ENCODE results near the gene BCDIN3D.
A peak's percentile ranks its signal among the peaks of the same experiment; 100 is the strongest.

BCDIN3D gene

DNA sequence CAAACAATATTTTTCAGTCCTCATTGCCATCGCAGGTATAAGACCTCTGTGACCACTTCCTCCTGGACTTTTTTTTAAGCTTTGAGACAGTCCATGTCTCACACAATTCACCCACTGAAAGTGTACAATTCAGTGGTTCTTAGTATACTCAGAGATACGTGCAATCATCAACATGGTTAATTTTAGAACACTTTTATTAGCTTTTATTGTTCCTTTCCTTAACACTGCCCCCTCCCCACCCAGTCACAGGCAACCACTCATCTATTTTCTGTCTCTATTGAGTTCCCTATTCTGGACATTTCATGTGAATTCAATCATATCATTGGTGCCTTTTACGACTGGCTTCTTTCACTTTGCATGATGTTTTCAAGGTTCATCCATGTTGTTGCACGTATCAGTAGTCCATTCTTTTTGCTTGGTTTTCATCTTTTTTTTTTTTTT, 30.9 kb downstream of the BCDIN3D start:
- Histone ChIP-seq H3K9me3 (ENCODE audit: control insufficient read depth, insufficient read depth, low read depth, low read length) (no peaks in the 10 kb centered on the region), H3K9ac (ENCODE audit: low read length) (no peak overlapping the region), H3K27me3 (ENCODE audit: control insufficient read depth, insufficient read depth, low read length) (no peaks in the 10 kb centered on the region), H3K36me3 (ENCODE audit: control insufficient read depth, insufficient read depth, low read length) (no peaks in the 10 kb centered on the region; the same call in 1 of the 2 replicates), H3K4me1 (ENCODE audit: control insufficient read depth, insufficient read depth, low read length) (peaks cover 31% of the 10 kb centered on the region), H3K4me3 (ENCODE audit: low read depth, low read length) (no peak overlapping the region), H3K27ac (ENCODE audit: low read depth, low read length) (no peak overlapping the region)

DNA sequence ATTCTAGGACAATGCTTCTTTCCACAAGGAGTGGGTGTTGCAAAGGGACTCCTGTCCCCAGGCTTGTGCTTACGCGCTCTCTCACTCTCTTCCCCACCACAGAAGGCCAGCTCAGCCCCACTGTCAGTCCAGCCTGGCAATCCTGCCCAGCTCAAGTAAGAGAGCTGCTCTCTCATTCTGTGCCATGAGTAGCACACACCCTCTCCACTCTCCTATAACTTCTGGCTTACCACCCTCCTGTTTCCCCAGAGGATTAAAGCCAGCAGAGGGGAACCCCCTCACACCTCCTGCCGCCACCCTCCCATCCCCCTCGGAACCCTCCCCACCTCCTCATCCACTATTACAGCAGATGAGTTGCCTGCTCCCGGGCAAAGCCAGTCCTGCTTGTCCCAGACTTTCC, 31.8 kb downstream of the BCDIN3D start:
- Histone ChIP-seq H3K36me3 (ENCODE audit: control insufficient read depth, insufficient read depth, low read length) (no peaks in the 10 kb centered on the region), H3K4me1 (ENCODE audit: control insufficient read depth, insufficient read depth, low read length) (peaks cover 33% of the 10 kb centered on the region), H3K9me3 (ENCODE audit: control insufficient read depth, insufficient read depth, low read depth, low read length) (no peaks in the 10 kb centered on the region), H3K27ac (ENCODE audit: low read depth, low read length) (no peak overlapping the region), H3K9ac (ENCODE audit: low read length) (no peak overlapping the region), H3K27me3 (ENCODE audit: control insufficient read depth, insufficient read depth, low read length) (no peaks in the 10 kb centered on the region), H3K4me3 (ENCODE audit: low read depth, low read length) (no peak overlapping the region)

DNA sequence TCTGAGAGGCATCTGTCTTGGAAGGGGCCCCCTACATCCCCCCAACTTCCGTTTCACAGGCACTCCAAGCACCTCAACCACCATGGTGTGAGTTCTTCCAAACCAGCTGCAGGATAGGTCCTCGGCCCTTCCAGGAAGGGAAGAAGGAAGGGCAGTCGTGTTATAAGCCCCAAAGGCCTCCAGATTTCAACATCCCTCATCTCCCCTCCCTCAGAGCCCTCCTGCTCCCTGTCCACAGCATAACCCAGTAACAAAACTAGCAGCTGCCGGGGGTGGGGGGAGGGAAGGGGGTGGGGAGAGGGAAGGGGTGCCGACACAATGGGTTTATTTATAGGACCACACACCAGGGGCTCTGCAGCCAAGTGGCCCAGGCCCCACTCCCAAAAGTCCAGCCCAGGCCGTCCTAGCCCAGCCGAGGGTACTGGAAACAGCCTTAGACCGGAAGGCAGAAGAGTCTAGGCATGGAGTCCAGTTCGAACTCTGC, 33.0 kb downstream of the BCDIN3D start:
- Histone ChIP-seq H3K27me3 (ENCODE audit: control insufficient read depth, insufficient read depth, low read length) (no peaks in the 10 kb centered on the region), H3K27ac (ENCODE audit: low read depth, low read length) (peak overlapping the region; percentile 59; the same call in 1 of the 2 replicates), H3K36me3 (ENCODE audit: control insufficient read depth, insufficient read depth, low read length) (peaks cover 12% of the 10 kb centered on the region), H3K9ac (ENCODE audit: low read length) (peak overlapping the region; percentile 43), H3K9me3 (ENCODE audit: control insufficient read depth, insufficient read depth, low read depth, low read length) (no peaks in the 10 kb centered on the region), H3K4me1 (ENCODE audit: control insufficient read depth, insufficient read depth, low read length) (peaks cover 33% of the 10 kb centered on the region), H3K4me3 (ENCODE audit: low read depth, low read length) (no peak overlapping the region)

DNA sequence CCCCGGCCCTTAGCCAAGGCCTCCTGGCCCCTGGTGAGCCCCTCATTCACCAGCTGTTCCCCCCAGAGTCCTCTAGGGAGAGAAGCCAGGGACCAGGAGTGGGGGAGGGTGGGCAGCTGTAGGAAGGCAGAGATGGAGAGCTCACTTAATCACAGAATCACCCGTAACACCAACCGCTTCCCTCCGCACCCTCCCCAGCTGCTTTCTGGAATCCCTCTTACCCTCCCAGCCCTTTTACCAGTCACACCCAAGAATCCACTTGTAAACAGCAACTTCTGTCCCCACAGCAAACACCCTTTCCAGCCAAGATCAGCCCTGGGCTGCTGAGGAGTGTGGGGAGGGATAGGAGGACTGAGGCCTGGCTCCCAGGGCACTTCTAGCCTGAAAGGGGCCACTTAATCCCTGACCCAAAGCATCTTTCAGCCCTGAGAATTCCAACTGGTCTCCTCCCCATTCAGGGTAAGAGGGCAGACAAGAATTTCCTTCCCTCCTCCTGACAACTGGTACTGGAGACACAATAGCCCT, 33.5 kb downstream of the BCDIN3D start:
- peak overlapping the region; percentile 43 for H3K9ac ChIP-seq (ENCODE audit: low read length)
- H3K4me3 ChIP-seq (ENCODE audit: low read depth, low read length), result no peak overlapping the region
- no peaks in the 10 kb centered on the region for H3K9me3 ChIP-seq (ENCODE audit: control insufficient read depth, insufficient read depth, low read depth, low read length)
- H3K36me3 ChIP-seq (ENCODE audit: control insufficient read depth, insufficient read depth, low read length), result peaks cover 16% of the 10 kb centered on the region
- H3K4me1 ChIP-seq (ENCODE audit: control insufficient read depth, insufficient read depth, low read length), result peaks cover 33% of the 10 kb centered on the region
- no peaks in the 10 kb centered on the region for H3K27me3 ChIP-seq (ENCODE audit: control insufficient read depth, insufficient read depth, low read length)
- H3K27ac ChIP-seq (ENCODE audit: low read depth, low read length), result peak overlapping the region; percentile 59; the same call in 1 of the 2 replicates

DNA sequence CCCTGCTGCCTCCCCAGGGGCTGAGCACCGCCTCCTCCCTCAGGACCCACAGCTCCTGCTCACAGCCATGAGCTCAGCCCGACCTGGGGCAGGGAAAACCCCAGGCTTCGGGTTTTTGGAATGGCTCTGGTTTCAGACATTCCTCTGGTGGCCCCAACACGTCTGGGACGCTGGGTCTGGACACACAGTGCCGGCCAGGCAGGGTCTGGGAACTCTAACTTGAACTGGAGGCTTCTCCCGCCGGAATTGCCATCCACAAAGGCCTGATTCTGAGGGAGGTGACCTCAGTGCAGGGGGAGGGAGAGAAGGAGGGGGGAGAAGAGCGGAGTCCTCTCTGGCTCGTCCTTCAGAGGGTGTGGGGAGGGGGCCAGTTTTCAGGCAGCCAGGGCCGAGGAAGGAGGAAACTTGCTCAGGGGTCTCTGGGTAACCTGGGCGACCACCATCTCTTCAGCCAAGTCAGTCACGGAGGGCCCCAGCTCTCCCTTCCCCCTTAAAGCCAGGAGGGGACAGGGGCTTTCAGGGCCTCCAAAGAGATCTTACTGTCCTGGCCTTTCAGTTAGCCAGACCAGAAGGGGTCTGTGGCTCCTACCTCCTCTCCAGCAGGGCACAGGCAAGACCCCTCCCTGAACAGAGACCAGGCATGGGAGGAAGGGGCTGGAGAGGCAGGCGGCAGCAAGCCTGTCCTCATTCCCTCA, 34.1 kb downstream of the BCDIN3D start:
- peaks cover 21% of the 10 kb centered on the region for H3K36me3 ChIP-seq (ENCODE audit: control insufficient read depth, insufficient read depth, low read length)
- H3K4me3 ChIP-seq (ENCODE audit: low read depth, low read length), result no peak overlapping the region
- H3K4me1 ChIP-seq (ENCODE audit: control insufficient read depth, insufficient read depth, low read length), result peaks cover 33% of the 10 kb centered on the region
- H3K27me3 ChIP-seq (ENCODE audit: control insufficient read depth, insufficient read depth, low read length), result no peaks in the 10 kb centered on the region
- no peaks in the 10 kb centered on the region for H3K9me3 ChIP-seq (ENCODE audit: control insufficient read depth, insufficient read depth, low read depth, low read length)
- H3K27ac ChIP-seq (ENCODE audit: low read depth, low read length), result peak overlapping the region; percentile 59; the same call in 1 of the 2 replicates
- peak overlapping the region; percentile 43 for H3K9ac ChIP-seq (ENCODE audit: low read length)

DNA sequence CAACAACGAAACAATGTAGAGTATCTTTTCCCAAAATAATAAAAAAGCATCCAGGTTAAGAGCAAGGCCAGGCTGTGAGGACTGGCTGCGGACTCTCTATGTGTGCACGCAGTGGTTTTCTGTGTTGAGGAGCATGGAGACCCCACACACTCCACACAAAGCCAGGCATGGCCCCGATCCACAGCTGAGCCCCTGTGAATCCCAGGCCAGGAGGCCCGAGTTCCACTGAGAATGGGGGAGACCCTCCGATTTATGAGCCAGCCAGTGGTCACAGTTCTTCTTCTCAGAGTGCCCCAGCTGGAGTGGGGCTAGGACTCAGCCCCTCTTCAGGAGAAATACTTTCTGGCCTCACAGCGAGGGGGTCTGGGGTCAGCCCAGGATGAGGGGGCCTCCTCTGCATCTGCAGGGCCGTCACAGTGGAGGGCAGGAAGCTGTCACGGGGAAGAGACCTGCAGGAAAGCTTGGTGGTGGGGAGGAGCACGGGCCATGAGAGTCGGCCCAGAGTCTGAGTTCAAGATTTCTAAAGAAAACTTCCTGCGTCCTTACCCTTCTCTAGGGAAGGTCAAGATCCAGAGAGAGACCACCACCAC, 34.8 kb downstream of the BCDIN3D start:
- Histone ChIP-seq H3K4me1 (ENCODE audit: control insufficient read depth, insufficient read depth, low read length) (peaks cover 33% of the 10 kb centered on the region), H3K9ac (ENCODE audit: low read length) (peak overlapping the region; percentile 43)

DNA sequence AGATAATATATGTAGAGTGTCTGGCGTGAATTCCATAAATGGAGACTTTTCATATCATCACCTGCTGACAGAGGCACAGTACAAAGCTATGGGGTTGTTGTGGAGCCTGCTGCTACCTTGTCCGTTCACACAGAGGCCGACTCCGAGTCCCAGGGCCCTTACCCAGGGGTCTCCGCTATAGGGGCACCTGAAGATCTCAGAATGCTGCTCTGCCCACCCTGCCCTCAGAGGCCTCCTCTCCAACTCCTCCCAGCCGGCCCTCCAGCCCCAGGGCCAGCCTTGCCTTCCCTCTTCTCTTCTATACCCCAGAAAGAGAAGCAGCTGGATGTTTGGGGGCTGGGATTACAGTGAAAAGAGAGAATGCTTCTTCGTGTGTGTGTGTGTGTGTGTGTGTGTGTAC, 36.0 kb downstream of the BCDIN3D start:
- Histone ChIP-seq H3K9ac (ENCODE audit: low read length) (no peak overlapping the region), H3K9me3 (ENCODE audit: control insufficient read depth, insufficient read depth, low read depth, low read length) (no peaks in the 10 kb centered on the region), H3K4me3 (ENCODE audit: low read depth, low read length) (no peak overlapping the region), H3K36me3 (ENCODE audit: control insufficient read depth, insufficient read depth, low read length) (peaks cover 34% of the 10 kb centered on the region), H3K27me3 (ENCODE audit: control insufficient read depth, insufficient read depth, low read length) (no peaks in the 10 kb centered on the region), H3K27ac (ENCODE audit: low read depth, low read length) (no peak overlapping the region), H3K4me1 (ENCODE audit: control insufficient read depth, insufficient read depth, low read length) (peaks cover 33% of the 10 kb centered on the region)

More for the DNA sequence above, 34.8 kb downstream of the BCDIN3D start:
- no peak overlapping the region for H3K4me3 ChIP-seq (ENCODE audit: low read depth, low read length)
- H3K9me3 ChIP-seq (ENCODE audit: control insufficient read depth, insufficient read depth, low read depth, low read length), result no peaks in the 10 kb centered on the region
- peaks cover 28% of the 10 kb centered on the region for H3K36me3 ChIP-seq (ENCODE audit: control insufficient read depth, insufficient read depth, low read length)
- H3K27ac ChIP-seq (ENCODE audit: low read depth, low read length), result peak overlapping the region; percentile 59; the same call in 1 of the 2 replicates
- no peaks in the 10 kb centered on the region for H3K27me3 ChIP-seq (ENCODE audit: control insufficient read depth, insufficient read depth, low read length)

DNA sequence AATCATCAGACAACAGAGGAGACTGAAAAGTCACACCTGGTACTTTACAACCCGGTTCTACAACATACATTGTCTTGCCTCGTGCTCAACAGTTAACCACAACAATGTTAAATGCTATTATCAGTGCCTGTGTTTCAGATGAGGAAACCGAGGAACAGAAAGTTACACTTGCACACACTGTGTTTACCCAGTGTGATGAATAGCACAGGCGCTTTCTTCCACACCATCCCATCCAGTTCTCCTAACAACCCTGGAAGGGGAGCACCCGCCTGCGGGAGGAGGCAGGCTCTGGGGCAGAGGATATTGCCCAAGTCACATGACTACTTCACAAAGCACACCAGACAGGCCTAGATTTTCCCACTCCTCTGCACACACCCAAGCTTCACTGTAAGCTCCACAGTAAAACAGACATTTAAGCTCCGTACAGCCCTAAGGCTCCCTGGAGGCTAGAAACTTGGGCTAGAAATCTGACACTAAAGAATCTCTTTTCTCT, 36.5 kb downstream of the BCDIN3D start:
- peaks cover 33% of the 10 kb centered on the region for H3K4me1 ChIP-seq (ENCODE audit: control insufficient read depth, insufficient read depth, low read length)
- no peaks in the 10 kb centered on the region for H3K9me3 ChIP-seq (ENCODE audit: control insufficient read depth, insufficient read depth, low read depth, low read length)
- no peak overlapping the region for H3K27ac ChIP-seq (ENCODE audit: low read depth, low read length)
- H3K9ac ChIP-seq (ENCODE audit: low read length), result no peak overlapping the region
- no peak overlapping the region for H3K4me3 ChIP-seq (ENCODE audit: low read depth, low read length)
- H3K27me3 ChIP-seq (ENCODE audit: control insufficient read depth, insufficient read depth, low read length), result no peaks in the 10 kb centered on the region
- H3K36me3 ChIP-seq (ENCODE audit: control insufficient read depth, insufficient read depth, low read length), result peaks cover 39% of the 10 kb centered on the region

DNA sequence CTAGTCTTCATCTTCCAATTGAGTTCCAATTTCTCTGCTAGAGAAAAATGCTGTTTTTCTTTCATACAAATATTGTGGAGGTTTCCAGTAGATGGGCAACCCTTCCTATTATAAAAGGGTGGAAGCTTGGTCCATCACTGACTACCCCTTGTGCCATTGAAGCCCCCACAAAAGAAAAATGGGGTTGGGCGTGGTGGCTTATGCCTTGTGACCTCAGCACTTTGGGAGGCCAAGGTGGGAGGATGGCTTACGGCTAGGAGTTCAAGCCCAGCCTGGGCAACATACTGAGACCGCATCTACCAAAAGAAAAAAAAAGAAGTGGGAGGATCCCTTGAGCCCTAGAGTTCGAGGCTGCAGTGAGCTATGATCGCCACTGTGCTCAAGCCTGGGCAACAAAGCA, 37.5 kb downstream of the BCDIN3D start:
- H3K4me3 ChIP-seq (ENCODE audit: low read depth, low read length), result no peak overlapping the region
- no peak overlapping the region for H3K9ac ChIP-seq (ENCODE audit: low read length)
- peaks cover 26% of the 10 kb centered on the region for H3K4me1 ChIP-seq (ENCODE audit: control insufficient read depth, insufficient read depth, low read length)
- H3K9me3 ChIP-seq (ENCODE audit: control insufficient read depth, insufficient read depth, low read depth, low read length), result no peaks in the 10 kb centered on the region
- H3K27ac ChIP-seq (ENCODE audit: low read depth, low read length), result no peak overlapping the region
- peaks cover 49% of the 10 kb centered on the region for H3K36me3 ChIP-seq (ENCODE audit: control insufficient read depth, insufficient read depth, low read length)
- H3K27me3 ChIP-seq (ENCODE audit: control insufficient read depth, insufficient read depth, low read length), result no peaks in the 10 kb centered on the region

DNA sequence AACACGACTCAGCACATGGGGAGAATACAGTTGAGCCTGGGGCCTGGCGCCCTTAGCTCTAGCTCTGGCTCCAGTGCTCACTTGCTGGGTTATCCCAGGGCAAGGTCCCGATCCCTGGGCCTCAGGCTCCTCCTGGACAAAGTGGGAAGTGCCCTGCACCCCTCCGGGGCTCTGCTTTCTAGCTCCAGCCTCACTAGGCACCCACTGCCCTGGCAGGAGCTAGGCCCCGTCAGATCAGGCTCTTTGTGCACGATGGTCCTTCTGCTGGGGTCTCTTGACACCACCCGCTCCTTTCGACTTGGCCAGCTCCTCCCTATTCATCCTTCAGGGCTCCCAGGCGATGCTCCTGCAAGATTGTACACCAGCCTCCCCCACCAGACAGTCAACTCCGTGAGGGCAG, 38.1 kb downstream of the BCDIN3D start:
- no peaks in the 10 kb centered on the region for H3K9me3 ChIP-seq (ENCODE audit: control insufficient read depth, insufficient read depth, low read depth, low read length)
- H3K9ac ChIP-seq (ENCODE audit: low read length), result no peak overlapping the region
- peaks cover 22% of the 10 kb centered on the region for H3K4me1 ChIP-seq (ENCODE audit: control insufficient read depth, insufficient read depth, low read length)
- peaks cover 53% of the 10 kb centered on the region for H3K36me3 ChIP-seq (ENCODE audit: control insufficient read depth, insufficient read depth, low read length)
- H3K27me3 ChIP-seq (ENCODE audit: control insufficient read depth, insufficient read depth, low read length), result no peaks in the 10 kb centered on the region
- no peak overlapping the region for H3K4me3 ChIP-seq (ENCODE audit: low read depth, low read length)
- H3K27ac ChIP-seq (ENCODE audit: low read depth, low read length), result no peak overlapping the region

Measured in HUES6 (cell line).